HG03139 (cell line): ENCODE results near the gene JADE1.

Experiments used
- ATAC-seq: cut with Tn5 transposase; IDR thresholded peaks from one replicate; pipeline ENCODE4 v1.9.1; 2021; ENCODE audit not compliant: unreplicated experiment

JADE1 gene

GRCh38 chr4:128840711-128841318 lies 31.3 kb downstream of the JADE1 start:
- ATAC-seq = no peak

GRCh38 chr4:128841402-128841801 lies 31.9 kb downstream of the JADE1 start:
- ATAC-seq = no peak

- no peak for ATAC-seq
Observed at GRCh38 chr4:128844931-128845330, 35.4 kb downstream of the JADE1 start.

- ATAC-seq = no peak
Observed at GRCh38 chr4:128846063-128846462, 36.6 kb downstream of the JADE1 start.

- no peak for ATAC-seq
Observed at GRCh38 chr4:128847082-128847724, 37.7 kb downstream of the JADE1 start.

GRCh38 chr4:128848461-128848860 lies 39.0 kb downstream of the JADE1 start:
- no peak for ATAC-seq

- no peak for ATAC-seq
Observed at GRCh38 chr4:128850252-128850651, 40.8 kb downstream of the JADE1 start.

GRCh38 chr4:128853741-128854140 lies 44.2 kb downstream of the JADE1 start:
- ATAC-seq = no peak

GRCh38 chr4:128854433-128854832 lies 44.9 kb downstream of the JADE1 start:
- ATAC-seq = peak; percentile 76

- no peak for ATAC-seq
Observed at GRCh38 chr4:128855621-128856020, 46.1 kb downstream of the JADE1 start.

GRCh38 chr4:128856246-128856645 lies 46.7 kb downstream of the JADE1 start:
- ATAC-seq = no peak

GRCh38 chr4:128858879-128859671 lies 49.6 kb downstream of the JADE1 start:
- no peak for ATAC-seq

GRCh38 chr4:128859887-128860677 lies 50.6 kb downstream of the JADE1 start:
- no peak for ATAC-seq

GRCh38 chr4:128861856-128862518 lies 52.5 kb downstream of the JADE1 start:
- no peak for ATAC-seq

GRCh38 chr4:128862608-128863311 lies 53.3 kb downstream of the JADE1 start:
- ATAC-seq = no peak

- no peak for ATAC-seq
Observed at GRCh38 chr4:128863312-128864075, 54.0 kb downstream of the JADE1 start.

- no peak for ATAC-seq
Observed at GRCh38 chr4:128865132-128865531, 55.6 kb downstream of the JADE1 start.

- no peak for ATAC-seq
Observed at GRCh38 chr4:128866269-128866668, 56.8 kb downstream of the JADE1 start.

GRCh38 chr4:128866691-128867090 lies 57.2 kb downstream of the JADE1 start:
- no peak for ATAC-seq
